ENCODE data around the gene DPP9.

DPP9 gene

GRCh38 chr19:4635754-4636116 lies 87.9 kb downstream of the DPP9 start:
- TF ChIP-seq, protein P1, sequence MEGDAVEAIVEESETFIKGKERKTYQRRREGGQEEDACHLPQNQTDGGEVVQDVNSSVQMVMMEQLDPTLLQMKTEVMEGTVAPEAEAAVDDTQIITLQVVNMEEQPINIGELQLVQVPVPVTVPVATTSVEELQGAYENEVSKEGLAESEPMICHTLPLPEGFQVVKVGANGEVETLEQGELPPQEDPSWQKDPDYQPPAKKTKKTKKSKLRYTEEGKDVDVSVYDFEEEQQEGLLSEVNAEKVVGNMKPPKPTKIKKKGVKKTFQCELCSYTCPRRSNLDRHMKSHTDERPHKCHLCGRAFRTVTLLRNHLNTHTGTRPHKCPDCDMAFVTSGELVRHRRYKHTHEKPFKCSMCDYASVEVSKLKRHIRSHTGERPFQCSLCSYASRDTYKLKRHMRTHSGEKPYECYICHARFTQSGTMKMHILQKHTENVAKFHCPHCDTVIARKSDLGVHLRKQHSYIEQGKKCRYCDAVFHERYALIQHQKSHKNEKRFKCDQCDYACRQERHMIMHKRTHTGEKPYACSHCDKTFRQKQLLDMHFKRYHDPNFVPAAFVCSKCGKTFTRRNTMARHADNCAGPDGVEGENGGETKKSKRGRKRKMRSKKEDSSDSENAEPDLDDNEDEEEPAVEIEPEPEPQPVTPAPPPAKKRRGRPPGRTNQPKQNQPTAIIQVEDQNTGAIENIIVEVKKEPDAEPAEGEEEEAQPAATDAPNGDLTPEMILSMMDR (IDR thresholded peaks at IDR 0.05; ENCODE audit: insufficient read depth, low read depth, low read length, missing control alignments): no peak
- H3K4me3 ChIP-seq (ENCODE audit: low read depth, low read length): peak overlapping the region; percentile 53
- no peak for DNase-seq (ENCODE audit: low read depth)

DNA sequence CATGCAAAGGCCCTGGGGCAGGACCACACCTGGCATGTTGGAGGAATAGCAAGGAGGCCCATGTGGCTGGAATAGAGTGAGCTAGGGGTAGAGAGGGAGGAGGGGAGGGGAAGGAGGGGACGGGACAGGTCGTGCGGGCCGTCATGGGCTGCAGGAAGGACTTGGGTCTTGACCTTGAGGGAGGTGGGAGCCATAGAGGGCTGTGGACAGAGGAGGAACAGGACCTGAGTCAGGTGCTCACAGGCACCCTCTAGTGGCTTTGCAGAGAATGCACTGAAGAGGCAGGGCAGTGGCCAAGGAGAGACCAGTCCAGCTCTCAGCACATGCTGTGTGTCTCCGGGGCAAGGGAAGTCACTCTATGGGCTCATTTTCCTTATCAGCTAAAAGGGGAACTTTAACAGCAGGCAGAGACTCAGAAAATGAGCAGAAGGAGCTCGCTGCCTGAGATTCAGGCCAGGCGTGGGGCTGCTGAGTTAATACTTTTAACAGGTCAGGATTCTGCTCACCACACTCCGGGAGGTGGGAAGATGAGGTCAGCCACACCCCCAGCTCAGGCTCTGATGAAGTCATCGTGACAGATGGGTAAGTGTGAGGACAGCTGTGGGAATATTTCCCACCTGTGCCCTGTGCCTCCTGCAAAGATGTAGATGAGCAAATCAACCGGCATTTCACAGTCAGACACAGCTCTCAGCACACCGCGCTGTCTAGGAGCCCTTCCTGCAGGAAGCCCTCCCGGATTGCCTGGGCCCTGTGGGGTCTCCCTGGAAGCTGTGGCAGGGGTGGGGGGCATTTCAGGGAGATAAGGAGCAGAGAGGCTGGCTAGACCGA lies 90.3 kb downstream of the DPP9 start:
- TF ChIP-seq, protein P1 (IDR thresholded peaks at IDR 0.05; ENCODE audit: insufficient read depth, low read depth, low read length, missing control alignments): peak; percentile 91
- H3K4me3 ChIP-seq (ENCODE audit: low read depth, low read length): no peak overlapping the region
- DNase-seq (ENCODE audit: low read depth): peak; percentile 69

Measured in GM12865 (cell line).